Bronchial epithelial cell (primary cell): Measurements from ENCODE around the gene FAM107B. TPM values are rescaled to one million over a fixed set of nuclear protein-coding genes. Genes with fewer than 3 reads are reported as not detected.

Experiments used
- DNase-seq: peaks from one replicate; pipeline ENCODE4 v3.0.0-alpha.2; 2010; ENCODE audit warnings: low read depth
- FAIRE-seq: peaks from 2 replicates; lab custom pipeline; 2011; peaks lifted over from hg19 to GRCh38; lab: Jason Lieb, UNC
- H3K27me3 ChIP-seq: 2 replicates; pipeline ENCODE4 v1.5.1; 2011; ENCODE audit warnings: low read length; ENCODE audit not compliant: control insufficient read depth, insufficient read depth
- H3K36me3 ChIP-seq: 2 replicates; pipeline ENCODE4 v1.5.1; 2011; ENCODE audit warnings: low read length; ENCODE audit not compliant: control insufficient read depth, insufficient read depth
- H3K4me3 ChIP-seq: 2 replicates; pipeline ENCODE4 v1.5.1; 2011; ENCODE audit warnings: mild to moderate bottlenecking, low read depth, low read length, control low read depth
- CTCF ChIP-seq: IDR thresholded peaks from 2 replicates; pipeline ENCODE4 v1.5.1; 2011; ENCODE audit warnings: mild to moderate bottlenecking, moderate library complexity, low read length, control low read depth, inconsistent platforms; ENCODE audit not compliant: insufficient read depth, severe bottlenecking
- total RNA-seq: library from RNA; depleted of rRNA; stranded (reverse); fragments of >200 nt; gene quantifications from 2 replicates; pipeline ENCODE4 v1.2.1, GENCODE V29; 2014

FAM107B gene
- total RNA-seq, 1 donor from 2014 or later = 18.7 TPM

- no peak for DNase-seq
- no peak overlapping the region for H3K4me3 ChIP-seq
- no peak for TF ChIP-seq CTCF
- no peaks in the 10 kb centered on the region for H3K27me3 ChIP-seq
- H3K36me3 ChIP-seq = no peaks in the 10 kb centered on the region
- FAIRE-seq = no peak
Measured at GRCh38 chr10:14478201-14478600, 296.5 kb downstream of the FAM107B start.

GRCh38 chr10:14477408-14477710 is 297.3 kb downstream of the FAM107B start:
- Histone ChIP-seq H3K36me3 (no peaks in the 10 kb centered on the region), H3K4me3 (no peak overlapping the region), H3K27me3 (no peaks in the 10 kb centered on the region)
- no peak for TF ChIP-seq CTCF
- DNase-seq (no peak), FAIRE-seq (no peak)

- DNase-seq = peak; percentile 40
- Histone ChIP-seq H3K36me3 (no peaks in the 10 kb centered on the region), H3K27me3 (no peaks in the 10 kb centered on the region), H3K4me3 (no peak overlapping the region)
- no peak for TF ChIP-seq CTCF
- no peak for FAIRE-seq
Measured at GRCh38 chr10:14476641-14477407, 297.9 kb downstream of the FAM107B start.

- Histone ChIP-seq H3K36me3 (no peaks in the 10 kb centered on the region), H3K4me3 (no peak overlapping the region), H3K27me3 (no peaks in the 10 kb centered on the region)
- FAIRE-seq = no peak
- TF ChIP-seq CTCF = no peak
- no peak for DNase-seq
Measured at GRCh38 chr10:14476006-14476405, 298.7 kb downstream of the FAM107B start.

- DNase-seq (no peak), FAIRE-seq (no peak)
- Histone ChIP-seq H3K36me3 (no peaks in the 10 kb centered on the region), H3K4me3 (no peak overlapping the region), H3K27me3 (no peaks in the 10 kb centered on the region)
- TF ChIP-seq CTCF = no peak
Measured at GRCh38 chr10:14474656-14475055, 300.0 kb downstream of the FAM107B start.

GRCh38 chr10:14470920-14471319 is 303.8 kb downstream of the FAM107B start:
- FAIRE-seq (no peak), DNase-seq (no peak)
- no peak overlapping the region for H3K4me3 ChIP-seq
- no peaks in the 10 kb centered on the region for H3K36me3 ChIP-seq
- no peaks in the 10 kb centered on the region for H3K27me3 ChIP-seq
- TF ChIP-seq CTCF = no peak
